Measurements from ENCODE around the gene TLCD3B.
"Not testable (repeated sequence)": the region's sequence is repeated elsewhere in the genome, so short reads cannot be mapped to it uniquely, and the experiment has no call there.

The TLCD3B gene

GRCh38 chr16:30060836-30061554 lies 29.9 kb upstream of the TLCD3B start:
- no peak for DNase-seq

GRCh38 chr16:30060346-30060745 lies 29.3 kb upstream of the TLCD3B start:
- DNase-seq, result no peak

- DNase-seq, result peak in 2 of 5 experiments; percentile 32 to 62
These were observed 24.0 kb upstream of the TLCD3B start for GRCh38 chr16:30054959-30055553.

GRCh38 chr16:30054451-30054850 lies 23.4 kb upstream of the TLCD3B start:
- DNase-seq, result no peak

GRCh38 chr16:30053376-30054015 lies 22.4 kb upstream of the TLCD3B start:
- DNase-seq, result no peak

- DNase-seq, result peak; percentile 75 to 93 (median 79)
These were observed 21.8 kb upstream of the TLCD3B start for GRCh38 chr16:30052671-30053372.

- no peak for DNase-seq
These were observed 20.4 kb upstream of the TLCD3B start for GRCh38 chr16:30051518-30051917.

- DNase-seq, result no peak
These were observed 18.8 kb upstream of the TLCD3B start for GRCh38 chr16:30049871-30050270.

GRCh38 chr16:30046588-30046987 lies 15.5 kb upstream of the TLCD3B start:
- no peak for DNase-seq

- no peak for DNase-seq
These were observed 15.1 kb upstream of the TLCD3B start for GRCh38 chr16:30046178-30046577.

GRCh38 chr16:30041841-30042240 lies 10.8 kb upstream of the TLCD3B start:
- DNase-seq, result no peak

GRCh38 chr16:30040690-30041089 lies 9.6 kb upstream of the TLCD3B start:
- DNase-seq, result not testable (repeated sequence)

GRCh38 chr16:30040221-30040620 lies 9.2 kb upstream of the TLCD3B start:
- DNase-seq, result no peak

GRCh38 chr16:30033270-30033669 lies 2.2 kb upstream of the TLCD3B start:
- DNase-seq, result no peak

GRCh38 chr16:30032083-30032819 lies 1.2 kb upstream of the TLCD3B start:
- DNase-seq, result peak in 4 of 5 experiments; percentile 39 to 65 (median 48)

GRCh38 chr16:30031477-30031918 lies 427 bp upstream of the TLCD3B start:
- no peak for DNase-seq

- no peak for DNase-seq
These were observed 923 bp downstream of the TLCD3B start for GRCh38 chr16:30030011-30030685.

GRCh38 chr16:30028438-30029076 lies 2.5 kb downstream of the TLCD3B start:
- no peak for DNase-seq

GRCh38 chr16:30027588-30028437 lies 3.3 kb downstream of the TLCD3B start:
- no peak for DNase-seq

- DNase-seq, result no peak
These were observed 4.6 kb downstream of the TLCD3B start for GRCh38 chr16:30026449-30026848.

Measured in T-helper 2 cell (primary cell).